Measurements from ENCODE around the gene ABCC12.

- TF ChIP-seq POLR2AphosphoS5 (IDR thresholded peaks at IDR 0.05; ENCODE audit: low read depth) (no peak), GABPA (IDR thresholded peaks at IDR 0.05; ENCODE audit: low read depth) (no peak)
Observed at GRCh38 chr16:48204825-48205151, 49.0 kb upstream of the ABCC12 start.
